ENCODE measurements around the gene MGA.

MGA gene

GRCh38 chr15:41810651-41811431 is 150.6 kb downstream of the MGA start:
- DNase-seq, result no peak

GRCh38 chr15:41811432-41812195 is 151.4 kb downstream of the MGA start:
- peak; percentile 19 for DNase-seq

GRCh38 chr15:41812820-41813375 is 152.7 kb downstream of the MGA start:
- no peak for DNase-seq

- DNase-seq, result no peak
Measured at GRCh38 chr15:41813426-41813825, 153.2 kb downstream of the MGA start.

GRCh38 chr15:41814534-41814933 is 154.3 kb downstream of the MGA start:
- no peak for DNase-seq

GRCh38 chr15:41816788-41817187 is 156.6 kb downstream of the MGA start:
- DNase-seq, result no peak

- DNase-seq, result no peak
Measured at GRCh38 chr15:41817327-41817726, 157.1 kb downstream of the MGA start.

- DNase-seq, result no peak
Measured at GRCh38 chr15:41817781-41818180, 157.6 kb downstream of the MGA start.

GRCh38 chr15:41819455-41820050 is 159.3 kb downstream of the MGA start:
- DNase-seq, result no peak

GRCh38 chr15:41820791-41821423 is 160.7 kb downstream of the MGA start:
- DNase-seq, result no peak

GRCh38 chr15:41821831-41822230 is 161.6 kb downstream of the MGA start:
- no peak for DNase-seq

- no peak for DNase-seq
Measured at GRCh38 chr15:41822471-41822870, 162.3 kb downstream of the MGA start.
